Neural crest cell (in vitro differentiated cells): Measurements from ENCODE around the gene GPAT2. TPM values are rescaled to one million over a fixed set of nuclear protein-coding genes. Genes with fewer than 3 reads are reported as not detected.

ENCODE experiments used
- total RNA-seq: library from RNA; stranded (reverse); gene quantifications from 2 replicates; pipeline ENCODE4 v1.2.1, GENCODE V29; 2021

The GPAT2 gene
- total RNA-seq, 1 donor from 2014 or later, result not detected

Other genes with a start within 250 kb of the GPAT2 start
- gene ANKRD36C, start 43.1 kb downstream of the GPAT2 start, total RNA-seq, result 43.5 and 46.2 TPM in 2 replicates
- gene ADRA2B, start 81.7 kb upstream of the GPAT2 start, total RNA-seq, result 0.79 and 0.82 TPM in 2 replicates
- not detected in 2 replicates for gene ASTL, start 103.6 kb upstream of the GPAT2 start, total RNA-seq
- 1.0 and 1.1 TPM in 2 replicates for gene DUSP2, start 110.5 kb upstream of the GPAT2 start, total RNA-seq
- 178 and 186 TPM in 2 replicates for gene STARD7, start 173.9 kb upstream of the GPAT2 start, total RNA-seq
- 28.8 and 30.6 TPM in 2 replicates for gene TMEM127, start 231.1 kb upstream of the GPAT2 start, total RNA-seq
- gene CIAO1, start 231.3 kb upstream of the GPAT2 start, total RNA-seq, result 89.8 and 91.1 TPM in 2 replicates